ENCODE measurements around the gene CAMK4.

DNA sequence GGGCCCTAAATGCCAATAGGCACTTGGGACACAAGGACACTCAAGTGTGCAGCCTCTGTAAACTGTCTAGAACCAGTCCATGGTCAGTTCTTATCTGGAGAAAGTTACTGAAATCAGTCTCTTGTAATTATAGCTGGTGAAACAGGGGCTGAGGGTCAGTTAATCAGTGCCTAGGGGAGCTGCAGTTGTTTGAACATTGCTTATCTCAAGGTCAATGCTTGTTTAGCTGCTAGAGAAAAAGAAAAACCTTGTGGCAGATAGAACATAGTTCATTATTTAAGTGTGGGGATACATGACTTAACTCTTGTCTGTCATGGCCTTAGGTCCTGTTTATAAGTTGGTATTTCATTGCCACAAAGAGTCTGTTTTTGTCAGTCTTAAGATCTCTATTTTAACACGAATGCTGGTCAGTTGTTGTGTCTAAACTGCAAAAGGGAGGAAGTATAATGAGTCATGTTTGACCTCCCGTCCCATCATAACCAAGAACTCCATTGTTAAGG, 180.1 kb downstream of the CAMK4 start:
- TF ChIP-seq CTCF (conservative IDR thresholded peaks at IDR 0.05): no peak
- TF ChIP-seq EZH2 (IDR thresholded peaks at IDR 0.05; ENCODE audit: low read depth): no peak

Measured in PC-9 (cell line).